Measurements from ENCODE around the gene MBD3L3. TPM values are rescaled to one million over a fixed set of nuclear protein-coding genes. Genes with fewer than 3 reads are reported as not detected.
A peak's percentile ranks its signal among the peaks of the same experiment; 100 is the strongest.
"Not testable (repeated sequence)": the region's sequence is repeated elsewhere in the genome, so short reads cannot be mapped to it uniquely, and the experiment has no call there.

The MBD3L3 gene
- 2.6 TPM in 1 of 2 replicates, not detected in the other for total RNA-seq (2014; rRNA removed; shearing (Covaris generic))

DNA sequence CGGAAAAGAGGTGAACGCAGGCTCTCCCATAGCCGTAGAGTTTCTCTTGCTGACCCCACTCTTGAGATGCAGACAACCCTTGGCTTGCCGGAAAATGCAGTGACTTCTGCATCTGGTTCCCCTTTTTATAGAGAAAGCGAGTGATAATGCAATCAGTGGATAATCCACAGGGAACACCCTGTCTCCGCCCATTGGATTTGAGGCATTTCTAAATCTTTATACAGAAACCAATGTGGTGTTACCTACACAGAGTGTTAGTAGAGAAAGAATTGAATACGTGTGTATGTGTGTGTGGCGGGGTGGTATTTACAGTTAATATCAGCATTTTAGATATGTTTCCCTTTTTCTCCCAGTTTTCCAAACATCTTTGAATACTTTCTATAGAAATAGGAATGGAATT lies at the start of gene MBD3L3:
TSS of gene MBD3L3 (minus strand) at position 101 of the 400 bp plus-strand sequence. CDS start at position 30, 71 bp downstream.
- DNase-seq (ENCODE audit: low spot score); in situ Hi-C loops (cut with HindIII; ENCODE audit: low sequenced_read_pairs): not testable (repeated sequence)

DNA sequence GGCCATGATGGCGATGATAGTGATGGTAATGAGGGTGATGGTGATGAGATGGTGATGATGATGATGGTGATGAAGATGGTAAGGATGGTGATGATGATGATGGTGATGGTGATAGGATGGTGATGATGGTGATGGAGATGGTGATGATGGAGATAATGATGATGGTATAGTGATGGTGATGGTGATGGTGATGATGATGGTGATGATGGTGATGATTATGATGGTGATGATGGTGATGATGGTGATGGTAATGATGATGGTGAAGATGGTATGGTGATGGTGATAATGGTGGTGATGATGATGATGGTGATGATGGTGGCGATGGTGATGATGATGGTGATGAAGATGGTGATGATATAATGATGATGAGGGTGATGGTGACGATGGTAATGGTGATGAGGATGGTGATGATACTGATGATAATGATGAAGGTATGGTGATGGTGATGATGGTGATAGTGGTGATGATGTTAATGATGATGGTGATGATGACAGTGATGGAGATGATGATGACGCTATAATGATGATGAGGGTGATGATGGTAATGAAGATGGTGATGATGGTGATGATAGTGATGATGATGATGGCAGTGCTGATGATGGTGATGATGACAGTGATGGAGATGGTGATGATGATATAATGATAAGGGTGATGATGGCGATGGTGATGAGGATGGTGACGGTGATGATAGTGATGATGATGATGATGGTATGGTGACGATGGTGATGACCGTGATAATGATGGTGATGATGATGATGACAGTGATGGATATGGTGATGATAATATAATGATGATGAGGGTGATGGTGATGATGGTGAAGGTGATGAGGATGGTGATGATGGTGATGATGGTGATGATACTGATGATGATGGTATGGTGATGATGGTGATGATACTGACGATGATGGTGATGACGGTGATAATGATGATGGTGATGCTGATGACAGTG lies 48.5 kb upstream of the MBD3L3 start:
- in situ Hi-C loops (cut with HindIII; ENCODE audit: low sequenced_read_pairs), result no loop called here
- DNase-seq (ENCODE audit: low spot score), result no peak

- in situ Hi-C loops (cut with HindIII; ENCODE audit: low sequenced_read_pairs), result no loop called here
- no peak for DNase-seq (ENCODE audit: low spot score)
Measured at GRCh38 chr19:7104747-7105447, 46.4 kb upstream of the MBD3L3 start.

GRCh38 chr19:7101498-7102253 lies 43.2 kb upstream of the MBD3L3 start:
- no peak for DNase-seq (ENCODE audit: low spot score)
- in situ Hi-C loops (cut with HindIII; ENCODE audit: low sequenced_read_pairs), result no loop called here

DNA sequence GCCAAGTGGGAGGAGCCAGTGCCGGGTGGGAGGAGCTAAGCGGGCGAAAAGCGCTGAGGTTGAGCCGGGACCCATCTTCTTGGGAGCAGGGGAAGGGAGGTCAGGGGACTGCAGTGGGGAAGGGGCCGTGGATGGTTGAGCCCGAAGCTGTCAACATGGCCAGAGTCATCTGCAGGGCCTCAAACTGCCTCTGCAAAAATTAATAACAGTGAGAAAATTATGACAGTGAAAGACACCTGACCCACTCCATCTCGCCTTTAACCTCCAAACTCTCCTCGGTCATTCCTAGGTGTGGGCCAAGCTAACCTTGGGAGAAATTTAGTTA lies 41.1 kb upstream of the MBD3L3 start:
- in situ Hi-C loops (cut with HindIII; ENCODE audit: low sequenced_read_pairs), result no loop called here
- DNase-seq (ENCODE audit: low spot score), result peak; percentile 86

DNA sequence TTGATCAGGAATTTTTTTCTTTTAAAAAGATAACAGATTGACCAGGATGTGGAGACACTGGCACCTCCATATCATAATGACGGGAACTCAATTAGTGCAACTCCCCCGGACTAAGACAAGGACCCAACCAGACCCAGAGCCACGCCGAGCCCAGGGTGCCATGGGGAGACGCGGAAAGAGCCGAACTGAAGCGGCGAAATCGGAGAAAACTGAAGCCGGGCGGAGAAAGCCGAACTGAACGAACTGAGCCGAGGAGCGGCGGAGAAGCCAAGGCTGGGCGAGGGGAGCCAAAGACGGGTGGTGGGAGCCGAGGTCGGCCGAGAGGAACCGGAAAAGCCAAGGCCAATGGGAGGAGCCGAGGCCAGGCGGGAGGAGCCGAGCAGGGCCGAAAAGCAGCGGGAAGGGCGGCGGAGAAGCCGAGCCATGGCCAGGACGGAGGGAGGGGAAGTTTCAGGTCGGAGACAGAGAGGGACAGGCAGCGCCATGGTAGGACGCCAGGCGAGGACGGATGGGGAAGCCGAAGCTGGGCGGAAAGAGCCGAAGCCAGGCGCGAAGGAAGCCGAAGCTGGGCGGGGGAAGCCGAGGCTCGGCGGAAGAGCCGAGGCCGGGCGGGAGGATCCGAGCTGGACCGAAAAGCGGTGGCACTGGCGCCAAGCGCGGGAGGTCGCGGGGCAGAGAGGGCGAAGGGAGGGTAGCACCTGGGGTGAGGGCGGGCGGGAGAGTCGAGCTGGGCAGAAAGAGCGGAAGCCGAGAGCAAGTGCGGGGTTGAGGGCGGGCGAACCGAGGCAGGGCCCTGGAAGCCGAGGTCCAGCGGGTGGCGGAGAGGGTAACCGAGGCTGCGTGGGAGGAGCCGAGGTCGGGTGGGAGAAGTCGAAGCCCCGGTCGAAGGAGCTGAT lies 40.5 kb upstream of the MBD3L3 start:
- in situ Hi-C loops (cut with HindIII; ENCODE audit: low sequenced_read_pairs), result no loop called here
- DNase-seq (ENCODE audit: low spot score), result peak; percentile 92

DNA sequence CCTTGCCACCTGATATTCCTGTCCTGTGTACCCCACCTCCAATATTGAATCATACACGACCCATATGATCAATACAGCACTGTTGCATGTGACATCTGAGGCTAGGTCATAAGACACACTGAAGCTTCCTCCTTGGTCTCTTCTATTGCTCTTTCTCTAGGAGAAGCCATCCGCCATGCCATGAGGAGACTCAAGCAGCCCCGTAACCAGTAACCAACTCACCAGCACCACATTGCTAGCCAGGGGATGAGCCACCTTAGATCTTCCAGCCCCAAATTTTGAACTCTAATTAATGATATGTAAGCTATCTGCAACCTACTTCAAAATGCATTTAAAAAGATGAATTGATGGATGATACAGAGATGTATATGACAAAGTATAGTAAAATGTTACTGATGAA lies 39.6 kb upstream of the MBD3L3 start:
- in situ Hi-C loops (cut with HindIII; ENCODE audit: low sequenced_read_pairs), result no loop called here
- DNase-seq (ENCODE audit: low spot score), result no peak

GRCh38 chr19:7088999-7089398 lies 30.5 kb upstream of the MBD3L3 start:
- no peak for DNase-seq (ENCODE audit: low spot score)

DNA sequence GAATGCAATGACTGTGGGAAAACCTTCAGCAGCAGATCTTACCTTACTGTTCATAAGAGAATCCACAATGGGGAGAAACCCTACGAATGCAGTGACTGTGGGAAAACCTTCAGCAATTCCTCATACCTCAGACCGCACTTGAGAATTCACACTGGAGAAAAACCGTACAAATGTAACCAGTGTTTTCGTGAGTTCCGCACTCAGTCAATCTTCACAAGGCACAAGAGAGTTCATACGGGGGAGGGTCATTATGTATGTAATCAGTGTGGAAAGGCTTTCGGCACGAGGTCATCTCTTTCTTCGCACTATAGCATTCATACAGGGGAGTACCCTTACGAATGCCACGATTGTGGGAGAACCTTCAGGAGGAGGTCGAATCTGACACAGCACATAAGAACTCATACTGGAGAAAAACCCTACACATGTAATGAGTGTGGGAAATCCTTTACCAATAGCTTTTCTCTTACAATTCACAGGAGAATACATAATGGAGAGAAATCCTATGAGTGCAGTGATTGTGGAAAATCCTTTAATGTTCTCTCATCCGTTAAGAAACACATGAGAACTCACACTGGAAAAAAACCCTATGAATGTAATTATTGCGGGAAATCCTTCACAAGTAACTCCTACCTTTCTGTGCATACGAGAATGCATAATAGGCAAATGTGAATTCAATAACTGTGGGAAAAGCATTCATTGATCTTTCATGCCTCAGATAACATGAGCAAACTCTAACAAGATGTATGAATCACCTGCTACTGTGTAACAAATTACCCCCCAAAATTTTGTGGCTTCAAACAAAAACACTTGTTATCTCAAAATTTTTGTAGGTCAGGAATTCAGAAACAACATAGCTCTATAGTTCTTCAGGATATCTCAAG lies 24.8 kb upstream of the MBD3L3 start:
- DNase-seq (ENCODE audit: low spot score), result no peak
- in situ Hi-C loops (cut with HindIII; ENCODE audit: low sequenced_read_pairs), result no loop called here

More at GRCh38 chr19:7088999-7089398, 30.5 kb upstream of the MBD3L3 start:
- in situ Hi-C loops (cut with HindIII; ENCODE audit: low sequenced_read_pairs), result no loop called here

DNA sequence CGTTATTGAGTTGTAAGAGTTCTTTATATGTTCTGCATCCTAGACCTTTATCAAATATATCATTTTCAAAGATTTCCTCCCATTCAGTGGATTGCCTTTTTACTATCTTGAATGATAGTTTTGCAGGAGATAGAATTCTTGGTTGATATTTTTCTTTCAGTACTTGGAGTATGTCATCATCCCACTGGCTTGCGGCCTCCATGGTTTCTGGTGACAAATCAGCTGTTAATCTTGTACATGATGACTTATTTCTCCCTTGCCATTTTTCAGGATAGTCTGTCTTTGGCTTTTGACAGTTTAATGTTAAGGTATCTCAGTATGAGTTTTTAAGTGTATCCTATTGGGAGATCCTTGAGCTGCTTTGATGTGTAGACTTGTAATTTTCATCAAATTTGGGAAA lies 19.5 kb upstream of the MBD3L3 start:
- in situ Hi-C loops (cut with HindIII; ENCODE audit: low sequenced_read_pairs), result no loop called here
- DNase-seq (ENCODE audit: low spot score), result no peak

DNA sequence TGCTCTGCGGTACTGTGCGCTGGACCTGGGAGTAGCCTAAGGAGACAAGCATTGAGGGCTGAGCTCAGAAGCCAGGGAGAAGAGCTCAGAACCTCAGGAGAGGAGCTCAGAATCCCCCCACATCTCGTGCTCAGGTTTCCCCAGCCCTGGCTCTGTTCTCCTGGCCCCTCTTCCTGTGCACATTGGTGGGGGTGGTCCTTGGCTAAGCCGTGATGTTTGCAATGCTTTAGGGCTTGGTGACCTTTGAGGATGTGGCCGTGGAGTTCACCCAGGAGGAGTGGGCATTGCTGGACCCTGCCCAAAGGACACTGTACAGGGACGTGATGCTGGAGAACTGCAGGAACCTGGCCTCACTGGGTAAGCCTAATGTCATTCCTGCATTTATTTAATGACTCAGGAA lies 17.7 kb upstream of the MBD3L3 start:
- in situ Hi-C loops (cut with HindIII; ENCODE audit: low sequenced_read_pairs), result no loop called here

DNA sequence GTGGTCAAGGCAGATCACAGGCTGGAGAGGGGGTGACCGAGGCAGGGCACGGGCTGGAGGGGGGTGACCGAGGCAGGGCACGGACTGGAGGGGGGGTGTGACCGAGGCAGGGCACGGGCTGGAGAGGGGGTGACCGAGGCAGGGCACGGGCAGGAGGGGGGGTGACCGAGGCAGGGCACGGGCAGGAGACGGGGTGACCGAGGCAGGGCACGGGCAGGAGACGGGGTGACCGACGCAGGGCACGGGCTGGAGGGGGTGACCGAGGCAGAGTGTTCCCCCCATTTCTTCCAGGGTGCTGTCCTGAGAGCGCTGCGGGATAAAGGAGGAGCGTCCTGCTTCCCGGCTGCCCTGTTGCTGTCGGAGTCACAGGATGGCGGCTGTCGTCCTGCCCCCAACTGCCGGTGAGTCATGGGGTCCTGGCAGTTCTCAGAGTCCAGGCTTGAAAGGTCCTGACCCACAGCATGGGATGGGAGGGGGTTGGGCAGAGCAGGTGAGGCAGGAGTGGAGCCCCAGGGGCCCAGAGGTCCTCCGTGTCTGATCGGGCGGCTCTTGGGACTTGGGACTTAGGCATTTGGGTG lies 16.3 kb upstream of the MBD3L3 start:
- in situ Hi-C loops (cut with HindIII; ENCODE audit: low sequenced_read_pairs), result no loop called here
- DNase-seq (ENCODE audit: low spot score), result no peak

More for the DNA sequence above, 17.7 kb upstream of the MBD3L3 start:
- DNase-seq (ENCODE audit: low spot score), result no peak

DNA sequence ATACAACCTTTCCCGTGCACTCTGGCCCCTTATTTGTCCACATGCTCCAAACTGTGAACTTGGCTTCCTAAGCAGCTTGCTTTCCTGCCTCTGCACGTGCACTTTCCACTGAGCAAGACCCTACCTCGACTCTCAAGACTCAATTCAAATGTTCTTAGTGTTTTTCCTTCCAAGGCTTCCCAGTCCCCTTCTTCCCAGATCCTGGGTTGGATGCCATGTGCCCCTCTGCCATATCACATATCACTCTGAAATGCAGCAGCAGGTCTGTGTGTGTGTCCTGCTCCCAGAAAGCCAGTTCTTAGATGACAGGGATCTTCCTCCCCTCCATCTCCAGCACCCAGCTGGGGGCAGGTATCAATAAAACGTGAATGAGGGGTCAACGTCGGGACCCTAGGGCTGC lies 14.1 kb upstream of the MBD3L3 start:
- in situ Hi-C loops (cut with HindIII; ENCODE audit: low sequenced_read_pairs), result no loop called here
- DNase-seq (ENCODE audit: low spot score), result no peak

GRCh38 chr19:7069904-7070226 lies 11.4 kb upstream of the MBD3L3 start:
- in situ Hi-C loops (cut with HindIII; ENCODE audit: low sequenced_read_pairs), result no loop called here
- no peak for DNase-seq (ENCODE audit: low spot score)

DNA sequence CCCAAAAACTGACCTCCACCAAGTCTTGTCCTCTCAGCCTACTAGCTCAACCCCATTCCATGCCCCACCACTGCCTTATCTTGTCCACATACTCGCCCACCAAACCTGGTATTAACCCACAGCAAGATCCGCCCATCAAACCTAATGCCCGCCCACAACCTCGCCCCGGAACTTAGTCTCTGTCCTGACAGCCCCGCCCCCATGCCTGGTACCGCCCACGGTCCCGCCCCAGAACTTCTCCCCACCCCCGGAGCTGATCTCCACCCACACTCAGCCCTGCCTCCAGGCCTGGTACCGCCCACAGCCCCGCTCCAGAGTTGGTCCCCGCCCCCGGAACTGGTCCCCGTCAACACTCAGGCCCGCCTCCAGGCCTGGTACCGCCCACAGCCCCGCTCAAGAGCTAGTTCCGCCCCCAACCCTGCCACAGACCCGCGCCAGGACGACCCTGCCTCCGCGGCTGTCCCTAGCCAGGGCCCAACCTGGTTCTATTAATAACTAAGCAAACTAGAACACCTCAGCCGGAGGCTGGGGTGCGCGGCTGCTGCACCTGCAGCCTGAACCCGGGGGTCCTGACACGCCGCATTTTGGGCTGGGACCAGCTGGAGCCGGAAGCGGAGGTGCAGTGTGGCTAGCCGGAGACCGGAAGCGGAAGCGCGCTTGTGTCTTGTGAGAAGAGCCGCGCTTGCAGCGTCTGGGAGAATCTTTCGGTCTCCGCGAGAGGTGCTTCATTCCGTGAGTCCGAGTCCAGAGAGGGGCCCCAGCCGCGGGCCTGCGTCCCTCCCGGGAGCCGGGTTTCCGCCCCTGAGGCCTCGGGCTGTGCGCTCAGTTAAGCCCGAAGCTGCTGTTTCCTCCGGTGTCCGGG lies 10.8 kb upstream of the MBD3L3 start, which contains the start of gene ZNF557:
TSS of gene ZNF557 (plus strand) at position 662 of the 862 bp plus-strand sequence. CDS start 5,372 bp downstream, outside the sequence.
- DNase-seq (ENCODE audit: low spot score), result peak; percentile 98
- in situ Hi-C loops (cut with HindIII; ENCODE audit: low sequenced_read_pairs), result no loop called here

- DNase-seq (ENCODE audit: low spot score), result no peak
- in situ Hi-C loops (cut with HindIII; ENCODE audit: low sequenced_read_pairs), result no loop called here
Measured at GRCh38 chr19:7068599-7068998, 10.1 kb upstream of the MBD3L3 start.

- DNase-seq (ENCODE audit: low spot score), result no peak
- in situ Hi-C loops (cut with HindIII; ENCODE audit: low sequenced_read_pairs), result no loop called here
Measured at GRCh38 chr19:7067716-7068115, 9.2 kb upstream of the MBD3L3 start.

All from G401 (cell line).